Measurements from ENCODE around the gene DNAJA2. TPM values are rescaled to one million over a fixed set of nuclear protein-coding genes. Genes with fewer than 3 reads are reported as not detected.
A peak's percentile ranks its signal among the peaks of the same experiment; 100 is the strongest.

The DNAJA2 gene
- total RNA-seq, 1 donor from 2014 or later = 57.1 TPM

DNA sequence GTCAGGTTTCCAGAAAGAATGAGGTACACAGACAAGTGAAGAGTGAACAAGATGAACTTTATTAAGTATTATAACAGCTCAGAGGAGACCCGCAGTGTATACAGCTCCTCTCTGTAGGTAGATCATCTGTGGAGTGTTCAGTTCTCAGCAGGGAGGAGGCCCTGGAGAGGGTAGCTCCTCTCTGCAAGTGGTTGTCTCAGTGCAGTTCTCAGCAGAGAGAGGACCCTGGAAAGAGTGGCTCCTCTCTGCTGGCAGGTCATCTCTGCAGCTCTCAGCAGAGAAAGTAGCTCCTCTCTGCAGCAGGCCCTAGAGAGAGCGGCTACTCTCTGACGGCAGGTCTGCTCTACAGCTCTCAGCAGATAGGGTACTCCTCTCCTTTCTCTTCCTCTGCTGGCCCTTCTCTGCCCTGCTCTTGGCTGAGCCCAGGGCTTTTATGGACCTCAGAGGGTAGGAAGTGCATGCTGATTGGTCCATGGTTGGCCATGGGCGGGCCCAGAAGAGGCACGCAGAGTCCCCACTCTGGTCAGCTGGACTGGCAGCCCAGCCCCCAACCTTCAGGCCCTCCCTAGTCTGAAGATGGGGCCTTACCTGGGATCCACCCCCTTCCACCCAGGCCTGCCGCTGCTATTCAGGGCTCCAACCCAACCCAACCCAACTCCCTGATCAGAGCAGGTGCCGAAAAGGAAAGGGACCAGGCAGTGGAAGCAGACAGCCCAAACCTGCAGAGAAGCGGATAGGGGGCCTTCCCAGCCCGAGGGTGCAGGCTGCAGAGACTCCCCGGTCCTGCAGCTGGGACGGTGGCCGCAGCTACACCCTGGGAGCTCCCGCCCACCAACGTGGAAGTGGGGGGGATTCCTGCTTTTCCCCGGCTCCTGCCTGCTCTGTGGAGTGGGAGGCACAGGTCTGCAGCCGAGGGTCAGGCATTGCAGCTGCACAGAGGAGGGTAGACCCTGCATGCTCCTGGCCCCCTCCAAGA, 18.5 kb upstream of the DNAJA2 start:
- Mint-ChIP-seq H3K9me3 (no peaks in the 10 kb centered on the region), H3K27me3 (no peaks in the 10 kb centered on the region), H3K4me1 (no peaks in the 10 kb centered on the region), H3K27ac (no peak overlapping the region), H3K4me3 (no peak overlapping the region), H3K36me3 (ENCODE audit: low read depth) (no peaks in the 10 kb centered on the region)
- TF ChIP-seq, protein P1, sequence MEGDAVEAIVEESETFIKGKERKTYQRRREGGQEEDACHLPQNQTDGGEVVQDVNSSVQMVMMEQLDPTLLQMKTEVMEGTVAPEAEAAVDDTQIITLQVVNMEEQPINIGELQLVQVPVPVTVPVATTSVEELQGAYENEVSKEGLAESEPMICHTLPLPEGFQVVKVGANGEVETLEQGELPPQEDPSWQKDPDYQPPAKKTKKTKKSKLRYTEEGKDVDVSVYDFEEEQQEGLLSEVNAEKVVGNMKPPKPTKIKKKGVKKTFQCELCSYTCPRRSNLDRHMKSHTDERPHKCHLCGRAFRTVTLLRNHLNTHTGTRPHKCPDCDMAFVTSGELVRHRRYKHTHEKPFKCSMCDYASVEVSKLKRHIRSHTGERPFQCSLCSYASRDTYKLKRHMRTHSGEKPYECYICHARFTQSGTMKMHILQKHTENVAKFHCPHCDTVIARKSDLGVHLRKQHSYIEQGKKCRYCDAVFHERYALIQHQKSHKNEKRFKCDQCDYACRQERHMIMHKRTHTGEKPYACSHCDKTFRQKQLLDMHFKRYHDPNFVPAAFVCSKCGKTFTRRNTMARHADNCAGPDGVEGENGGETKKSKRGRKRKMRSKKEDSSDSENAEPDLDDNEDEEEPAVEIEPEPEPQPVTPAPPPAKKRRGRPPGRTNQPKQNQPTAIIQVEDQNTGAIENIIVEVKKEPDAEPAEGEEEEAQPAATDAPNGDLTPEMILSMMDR (IDR thresholded peaks at IDR 0.05) = no peak
- ChIA-PET CTCF (interaction anchor here (0.8 kb wide), 1 partner anchor 438 kb away, joined by 3 read pairs; no protein-coding TSS in a partner anchor), POLR2A (no interaction called here)
- no peak for ATAC-seq (ENCODE audit: low read depth)
- intact Hi-C loops (cut with micrococcal nuclease) = no loop called here
- no peak for DNase-seq

- TF ChIP-seq, protein P1 (IDR thresholded peaks at IDR 0.05) = no peak
- no peaks in the 10 kb centered on the region for H3K27me3 Mint-ChIP-seq
- no peak overlapping the region for H3K4me3 Mint-ChIP-seq
- H3K4me1 Mint-ChIP-seq = no peaks in the 10 kb centered on the region
- ATAC-seq (ENCODE audit: low read depth) (no peak), DNase-seq (no peak)
- no peak overlapping the region for H3K27ac Mint-ChIP-seq
- CTCF ChIA-PET = no interaction called here
- intact Hi-C loops (cut with micrococcal nuclease) = no loop called here
- POLR2A ChIA-PET = no interaction called here
- no peaks in the 10 kb centered on the region for H3K9me3 Mint-ChIP-seq
- H3K36me3 Mint-ChIP-seq (ENCODE audit: low read depth) = no peaks in the 10 kb centered on the region
These were observed 13.4 kb upstream of the DNAJA2 start for GRCh38 chr16:46986896-46987295.

DNA sequence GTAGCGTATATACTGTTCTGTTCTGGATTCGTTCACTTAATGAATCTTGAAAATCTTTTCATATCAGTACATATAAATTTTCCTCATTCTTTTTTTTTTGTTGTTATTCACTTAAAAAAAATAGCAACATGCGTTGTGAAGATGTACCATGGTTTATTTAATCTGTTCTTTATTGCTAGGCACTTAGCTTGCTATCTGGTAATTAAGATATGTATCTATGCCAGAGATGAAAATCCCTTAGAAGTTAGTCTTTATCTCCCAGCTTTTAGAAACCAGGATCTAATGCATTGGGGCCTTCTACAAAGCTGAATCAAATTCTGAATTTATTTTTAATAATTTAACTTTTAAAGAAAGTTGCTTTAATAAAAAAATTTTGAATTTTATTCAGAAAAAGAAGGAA, 13.0 kb upstream of the DNAJA2 start:
- ATAC-seq (ENCODE audit: low read depth) (no peak), DNase-seq (no peak)
- H3K27me3 Mint-ChIP-seq = no peaks in the 10 kb centered on the region
- H3K36me3 Mint-ChIP-seq (ENCODE audit: low read depth) = no peaks in the 10 kb centered on the region
- ChIA-PET CTCF (no interaction called here), POLR2A (no interaction called here)
- H3K9me3 Mint-ChIP-seq = no peaks in the 10 kb centered on the region
- intact Hi-C loops (cut with micrococcal nuclease) = no loop called here
- TF ChIP-seq, protein P1 (IDR thresholded peaks at IDR 0.05) = no peak
- no peaks in the 10 kb centered on the region for H3K4me1 Mint-ChIP-seq
- H3K27ac Mint-ChIP-seq = no peak overlapping the region
- H3K4me3 Mint-ChIP-seq = no peak overlapping the region

- ChIA-PET POLR2A (no interaction called here), CTCF (no interaction called here)
- Mint-ChIP-seq H3K4me1 (no peaks in the 10 kb centered on the region), H3K4me3 (no peak overlapping the region), H3K27ac (no peak overlapping the region), H3K27me3 (no peaks in the 10 kb centered on the region), H3K9me3 (no peaks in the 10 kb centered on the region), H3K36me3 (ENCODE audit: low read depth) (no peaks in the 10 kb centered on the region)
- intact Hi-C loops (cut with micrococcal nuclease) = no loop called here
- ATAC-seq (ENCODE audit: low read depth) (peak; percentile 54), DNase-seq (no peak)
- TF ChIP-seq, protein P1 (IDR thresholded peaks at IDR 0.05) = no peak
These were observed 8.9 kb upstream of the DNAJA2 start for GRCh38 chr16:46982335-46982734.

GRCh38 chr16:46980926-46981325, 7.5 kb upstream of the DNAJA2 start:
- intact Hi-C loops (cut with micrococcal nuclease) = no loop called here
- ChIA-PET CTCF (no interaction called here), POLR2A (no interaction called here)
- no peak for DNase-seq
- H3K36me3 Mint-ChIP-seq (ENCODE audit: low read depth) = no peaks in the 10 kb centered on the region
- peaks cover 9% of the 10 kb centered on the region for H3K4me1 Mint-ChIP-seq
- no peaks in the 10 kb centered on the region for H3K9me3 Mint-ChIP-seq
- H3K27ac Mint-ChIP-seq = no peak overlapping the region
- ATAC-seq (ENCODE audit: low read depth) = no peak
- TF ChIP-seq, protein P1 (IDR thresholded peaks at IDR 0.05) = no peak
- H3K4me3 Mint-ChIP-seq = no peak overlapping the region
- H3K27me3 Mint-ChIP-seq = no peaks in the 10 kb centered on the region
